HCEC 1CT (cell line): ENCODE measurements around the gene C1S.

Source experiments
- DNase-seq: peaks from one replicate; pipeline ENCODE4 v3.0.0-alpha.2; 2017

Gene C1S

GRCh38 chr12:7079826-7080125 is 19.3 kb downstream of the C1S start:
- peak; percentile 69 for DNase-seq

GRCh38 chr12:7081037-7081436 is 20.5 kb downstream of the C1S start:
- no peak for DNase-seq

GRCh38 chr12:7083125-7083524 is 22.6 kb downstream of the C1S start:
- no peak for DNase-seq

GRCh38 chr12:7089196-7089871 is 28.8 kb downstream of the C1S start:
- DNase-seq = no peak

GRCh38 chr12:7090222-7090998 is 29.9 kb downstream of the C1S start:
- no peak for DNase-seq

- DNase-seq = no peak
Measured at GRCh38 chr12:7091171-7091570, 30.7 kb downstream of the C1S start.

- DNase-seq = no peak
Measured at GRCh38 chr12:7091660-7092228, 31.2 kb downstream of the C1S start.

- peak; percentile 73 for DNase-seq
Measured at GRCh38 chr12:7092229-7092985, 31.9 kb downstream of the C1S start, which contains the start of gene C1R. C1R (minus strand) TSS chr12:7092445; CDS start chr12:7092388, 57 bp downstream.

GRCh38 chr12:7092986-7093460 is 32.5 kb downstream of the C1S start:
- no peak for DNase-seq

GRCh38 chr12:7093486-7093885 is 33.0 kb downstream of the C1S start:
- no peak for DNase-seq

GRCh38 chr12:7093892-7094291 is 33.4 kb downstream of the C1S start:
- no peak for DNase-seq

GRCh38 chr12:7096006-7096932 is 35.8 kb downstream of the C1S start:
- no peak for DNase-seq

GRCh38 chr12:7096979-7097378 is 36.5 kb downstream of the C1S start:
- no peak for DNase-seq

GRCh38 chr12:7099290-7099996 is 38.9 kb downstream of the C1S start:
- no peak for DNase-seq

- no peak for DNase-seq
Measured at GRCh38 chr12:7100239-7100638, 39.7 kb downstream of the C1S start.

- DNase-seq = no peak
Measured at GRCh38 chr12:7101047-7101693, 40.7 kb downstream of the C1S start.

GRCh38 chr12:7101694-7102131 is 41.2 kb downstream of the C1S start:
- no peak for DNase-seq

- no peak for DNase-seq
Measured at GRCh38 chr12:7102582-7102981, 42.1 kb downstream of the C1S start.

- no peak for DNase-seq
Measured at GRCh38 chr12:7103837-7104584, 43.5 kb downstream of the C1S start.

- DNase-seq = no peak
Measured at GRCh38 chr12:7106082-7106481, 45.6 kb downstream of the C1S start.
